IMR-90 (cell line): ENCODE measurements around the gene CAMK2N1. TPM values are rescaled to one million over a fixed set of nuclear protein-coding genes. Genes with fewer than 3 reads are reported as not detected.

ENCODE experiments used
- ATAC-seq: fragments of 200-7000 bp; cut with Tn5 transposase; 2 replicates; pipeline ENCODE4 v1.9.1; 2020; ENCODE audit warnings: low read depth, mild to moderate bottlenecking, moderate library complexity
- BruUV-seq: library from RNA; stranded (reverse); fragments of 400-500 nt; replicated peaks from 2 replicates; lab custom pipeline; 2021; lab: Mats Ljungman, UMichigan
- CTCF ChIA-PET: fragments of 300-600 bp; formaldehyde crosslinking; extraction: SDS; loops from one replicate; lab custom pipeline; 2021; ENCODE audit warnings: antibody characterized with exemption; lab: Yijun Ruan, JAX
- POLR2A ChIA-PET: fragments of 300-600 bp; sonication (Branson Sonifier 250); formaldehyde crosslinking; loops from one replicate; lab custom pipeline; 2022; ENCODE audit warnings: antibody characterized with exemption; ENCODE audit not compliant: unreplicated experiment; lab: Charles Lee
- DNase-seq: peaks from one replicate; pipeline ENCODE4 v3.0.0; 2013
- H2AFZ ChIP-seq: replicated peaks from 2 replicates; pipeline ENCODE3; 2013; ENCODE audit warnings: low read length, mild to moderate bottlenecking; ENCODE audit not compliant: poor library complexity
- H2AK5ac ChIP-seq: 2 replicates; pipeline ENCODE4 v1.6.1; 2013; ENCODE audit warnings: low read depth, low read length, inconsistent platforms
- H2AK9ac ChIP-seq: replicated peaks from 2 replicates; pipeline ENCODE3; 2013; ENCODE audit warnings: mild to moderate bottlenecking, low read depth, low read length, moderate library complexity; ENCODE audit not compliant: poor library complexity
- H2BK120ac ChIP-seq: 2 replicates; pipeline ENCODE4 v1.6.1; 2013; ENCODE audit warnings: low read depth, low read length, inconsistent platforms
- H2BK15ac ChIP-seq: 3 replicates; pipeline ENCODE4 v1.6.1; 2013; ENCODE audit warnings: low read depth, low read length, inconsistent platforms
- H2BK20ac ChIP-seq: 2 replicates; pipeline ENCODE4 v1.6.1; 2013; ENCODE audit warnings: low read depth, mild to moderate bottlenecking, inconsistent platforms, low read length, moderate library complexity
- H2BK5ac ChIP-seq: 2 replicates; pipeline ENCODE4 v1.6.1; 2013; ENCODE audit warnings: mild to moderate bottlenecking, low read depth, low read length, inconsistent platforms; ENCODE audit not compliant: poor library complexity, severe bottlenecking
- H3K14ac ChIP-seq: replicated peaks from 2 replicates; pipeline ENCODE4 v1.6.1; 2013; ENCODE audit warnings: low read depth, low read length, inconsistent platforms
- H3K18ac ChIP-seq: 2 replicates; pipeline ENCODE4 v1.6.1; 2013; ENCODE audit warnings: low read depth, low read length, control low read depth
- H3K23ac ChIP-seq: 2 replicates; pipeline ENCODE4 v1.6.1; 2013; ENCODE audit warnings: low read depth, low read length, inconsistent platforms
- H3K27ac ChIP-seq: 2 replicates; pipeline ENCODE4 v1.5.1; 2013; ENCODE audit warnings: mild to moderate bottlenecking, control low read depth, low read length; ENCODE audit not compliant: insufficient read depth
- H3K27me3 ChIP-seq: 2 replicates; pipeline ENCODE4 v1.6.1; 2013; ENCODE audit warnings: low read length; ENCODE audit not compliant: control insufficient read depth, insufficient read depth
- H3K36me3 ChIP-seq: 2 replicates; pipeline ENCODE4 v1.6.1; 2013; ENCODE audit warnings: low read length, mixed read lengths; ENCODE audit not compliant: control insufficient read depth, insufficient read depth
- H3K4ac ChIP-seq: 2 replicates; pipeline ENCODE4 v1.6.1; 2013; ENCODE audit warnings: low read depth, low read length, inconsistent platforms
- H3K4me1 ChIP-seq: 2 replicates; pipeline ENCODE4 v1.6.1; 2013; ENCODE audit warnings: low read length, mixed read lengths; ENCODE audit not compliant: control insufficient read depth, insufficient read depth
- H3K4me2 ChIP-seq: 2 replicates; pipeline ENCODE4 v1.6.1; 2013; ENCODE audit warnings: low read depth, mild to moderate bottlenecking, control low read depth, low read length, moderate library complexity
- H3K4me3 ChIP-seq: 2 replicates; pipeline ENCODE4 v1.5.1; 2013; ENCODE audit warnings: low read depth, mild to moderate bottlenecking, control low read depth, low read length, moderate library complexity; ENCODE audit not compliant: insufficient read depth
- H3K56ac ChIP-seq: 2 replicates; pipeline ENCODE4 v1.6.1; 2013; ENCODE audit warnings: low read length, inconsistent platforms; ENCODE audit not compliant: insufficient read depth; ENCODE audit errors: extremely low read depth
- H3K79me1 ChIP-seq, 2 experiments: 2 replicates each; pipeline ENCODE4 v1.6.1; 2013; ENCODE audit warnings: low read length in 2 of 2, inconsistent platforms in 1 of 2, low read depth in 1 of 2
- H3K9ac ChIP-seq: 2 replicates; pipeline ENCODE4 v1.6.1; 2013; ENCODE audit warnings: low read depth, low read length, control low read depth
- H3K9me1 ChIP-seq: 2 replicates; pipeline ENCODE4 v1.6.1; 2013; ENCODE audit warnings: low read length, inconsistent platforms; ENCODE audit not compliant: insufficient read depth
- H3K9me3 ChIP-seq: 2 replicates; pipeline ENCODE4 v1.6.1; 2013; ENCODE audit warnings: low read length; ENCODE audit not compliant: control insufficient read depth, insufficient read depth
- H4K20me1 ChIP-seq: 2 replicates; pipeline ENCODE4 v1.6.1; 2013; ENCODE audit warnings: low read length, inconsistent platforms; ENCODE audit not compliant: insufficient read depth
- H4K5ac ChIP-seq: 2 replicates; pipeline ENCODE4 v1.6.1; 2013; ENCODE audit warnings: mild to moderate bottlenecking, low read depth, low read length, control low read depth
- H4K8ac ChIP-seq, 2 experiments: 2 replicates each; pipeline ENCODE4 v1.6.1; 2013; ENCODE audit warnings: low read depth in 2 of 2, low read length in 2 of 2, control low read depth in 1 of 2, inconsistent platforms in 1 of 2
- H4K91ac ChIP-seq: 2 replicates; pipeline ENCODE4 v1.6.1; 2013; ENCODE audit warnings: low read depth, low read length, inconsistent platforms; ENCODE audit not compliant: insufficient read depth
- BHLHE40 ChIP-seq: fragments of 150-350 bp; IDR thresholded peaks from 2 replicates; pipeline ENCODE4 v1.6.1; 2016; ENCODE audit warnings: mild to moderate bottlenecking, low read depth, low read length
- CHD1 ChIP-seq: IDR thresholded peaks from 2 replicates; pipeline ENCODE4 v1.6.1; 2012; ENCODE audit warnings: low read depth, low read length, improper control_type of control experiment
- MAFK ChIP-seq: IDR thresholded peaks from 2 replicates; pipeline ENCODE4 v1.6.1; 2012; ENCODE audit warnings: low read depth, low read length, improper control_type of control experiment
- MXI1 ChIP-seq: IDR thresholded peaks from 2 replicates; pipeline ENCODE4 v1.6.1; 2012; ENCODE audit warnings: low read depth, mild to moderate bottlenecking, low read length, moderate library complexity, borderline replicate concordance
- NFE2L2 ChIP-seq: fragments of 150-350 bp; IDR thresholded peaks from 2 replicates; pipeline ENCODE4 v1.6.1; 2016; ENCODE audit warnings: low read depth, mild to moderate bottlenecking, low read length
- RAD21 ChIP-seq: IDR thresholded peaks from 2 replicates; pipeline ENCODE4 v1.6.1; 2012; ENCODE audit warnings: low read length, improper control_type of control experiment
- SMC3 ChIP-seq: fragments of 150-350 bp; IDR thresholded peaks from 2 replicates; pipeline ENCODE4 v1.6.1; 2016; ENCODE audit warnings: low read depth, mild to moderate bottlenecking, antibody characterized with exemption, low read length, moderate library complexity
- WGBS, 2 experiments: methylation state at CpG; one replicate each; pipeline versions ENCODE4 v1.1.5 to v1.1.7; 2013; ENCODE audit warnings: missing lambda C conversion rate in 2 of 2; ENCODE audit not compliant: insufficient read length in 1 of 2; ENCODE audit errors: extremely low coverage in 2 of 2; 5-methylcytosine and 5-hydroxymethylcytosine counted together
- dilution Hi-C: fragments of 300-500 bp; cut with HindIII; formaldehyde crosslinking; loops from one replicate; pipeline ENCODE4 v1.14.3; 2018; ENCODE audit warnings: low sequenced_read_pairs; ENCODE audit not compliant: unreplicated experiment
- in situ Hi-C: fragments of 300-500 bp; cut with MboI; formaldehyde crosslinking; loops from 3 replicates; pipeline ENCODE4 v1.14.3; 2019; ENCODE audit warnings: low sequenced_read_pairs, inconsistent platforms, mixed read lengths
- intact Hi-C: fragments of 100-400 bp; cut with micrococcal nuclease; formaldehyde crosslinking; loops from 2 replicates; pipeline ENCODE4 v1.10.0; 2022
- polyA plus RNA-seq, 3 experiments: library from polyadenylated mRNA; depleted of rRNA; stranded (reverse); fragments of >200 nt; gene quantifications; 2 replicates each; pipeline ENCODE4 v1.2.3, GENCODE V29; 2012; ENCODE audit warnings: low replicate concordance in 1 of 3
- total RNA-seq: library from RNA; depleted of rRNA; stranded (reverse); fragments of >200 nt; gene quantifications from 2 replicates; pipeline ENCODE4 v1.2.3, GENCODE V29; 2012
- TF ChIP-seq, protein P1 (sequence below): fragments of 150-350 bp; IDR thresholded peaks from 2 replicates; pipeline ENCODE4 v1.6.1; 2017; ENCODE audit warnings: mild to moderate bottlenecking, antibody characterized with exemption, low read length, low read depth

CAMK2N1 gene
- total and polyA plus RNA-seq, 2 of the 4 experiments (the other 2 are of a cell fraction) = 10.2 to 44.4 TPM

DNA sequence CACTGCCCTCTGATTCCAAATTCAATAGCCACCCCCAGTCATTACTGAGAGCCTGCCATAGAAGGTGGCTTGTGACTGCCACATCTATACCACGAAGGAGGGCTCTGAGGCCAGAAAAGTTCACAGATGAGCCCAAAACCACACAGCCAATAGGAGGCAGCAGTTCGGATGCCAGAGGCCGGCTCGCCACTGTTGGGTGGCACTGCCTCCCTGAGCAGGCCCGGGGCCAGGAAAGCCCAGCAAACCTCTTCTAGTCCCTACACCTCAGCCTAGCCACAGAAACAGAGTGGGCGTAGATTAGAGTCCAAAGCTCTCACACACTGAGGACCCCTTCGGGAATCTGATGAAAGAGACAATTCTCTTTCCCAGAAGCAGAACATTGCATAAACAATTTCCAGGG is 5.9 kb upstream of the CAMK2N1 start:
- Histone ChIP-seq H2AK5ac (0 out of 2 replicates have a peak overlapping the region, but pooled peaks have one; percentile 3), H2AFZ (no peak overlapping the region), H3K4me3 (no peak overlapping the region), H3K79me1 (peaks cover 4% of the 10 kb centered on the region in 2 experiments; a peak in 1 of 4 replicates), H4K5ac (no peak overlapping the region), H3K9me1 (peaks cover 16% of the 10 kb centered on the region), H2AK9ac (no peak overlapping the region), H3K56ac (no peak overlapping the region), H3K27me3 (no peaks in the 10 kb centered on the region), H2BK5ac (no peak overlapping the region), H4K8ac (no peak overlapping the region), H2BK15ac (no peak overlapping the region), H3K9me3 (no peaks in the 10 kb centered on the region), H3K4me1 (peaks cover 21% of the 10 kb centered on the region), H4K20me1 (peaks cover 10% of the 10 kb centered on the region; the same call in 1 of the 2 replicates), H3K23ac (no peak overlapping the region), H3K14ac (no peak overlapping the region), H2BK120ac (no peak overlapping the region), H3K18ac (no peak overlapping the region), H3K4me2 (no peak overlapping the region), H3K9ac (no peak overlapping the region), H3K27ac (no peak overlapping the region), H3K36me3 (no peaks in the 10 kb centered on the region), H3K4ac (no peak overlapping the region), H4K91ac (no peak overlapping the region), H2BK20ac (no peak overlapping the region)
- WGBS, 2 experiments = 80% methylated on average over 2 of the region's 7 CpGs; no CpG with 5 or more reads in 1 of the 2 experiments
- POLR2A ChIA-PET = no interaction called here
- dilution Hi-C loops = no loop called here
- no TSS peak for BruUV-seq
- CTCF ChIA-PET = interaction anchor here (1.0 kb wide), 1 partner anchor 130 kb away, joined by 4 read pairs; no protein-coding TSS in a partner anchor
- DNase-seq = no peak
- intact Hi-C loops = loop anchor here (2.0 kb wide), 2 partner anchors 339 to 517 kb away; no protein-coding TSS in a partner anchor
- no peak for ATAC-seq
- in situ Hi-C loops = loop anchor here (5.0 to 10.0 kb wide), 3 partner anchors 115 to 577 kb away; no protein-coding TSS in a partner anchor
- TF ChIP-seq MAFK = no peak
- TF ChIP-seq CHD1 = no peak
- no peak for TF ChIP-seq NFE2L2
- TF ChIP-seq MXI1 = no peak
- TF ChIP-seq RAD21 = no peak
- TF ChIP-seq, protein P1, sequence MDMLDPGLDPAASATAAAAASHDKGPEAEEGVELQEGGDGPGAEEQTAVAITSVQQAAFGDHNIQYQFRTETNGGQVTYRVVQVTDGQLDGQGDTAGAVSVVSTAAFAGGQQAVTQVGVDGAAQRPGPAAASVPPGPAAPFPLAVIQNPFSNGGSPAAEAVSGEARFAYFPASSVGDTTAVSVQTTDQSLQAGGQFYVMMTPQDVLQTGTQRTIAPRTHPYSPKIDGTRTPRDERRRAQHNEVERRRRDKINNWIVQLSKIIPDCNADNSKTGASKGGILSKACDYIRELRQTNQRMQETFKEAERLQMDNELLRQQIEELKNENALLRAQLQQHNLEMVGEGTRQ = no peak
- TF ChIP-seq SMC3 = no peak
- no peak for TF ChIP-seq BHLHE40
